K562 (cell line): Measurements from ENCODE around the gene CR2. TPM values are rescaled to one million over a fixed set of nuclear protein-coding genes. Genes with fewer than 3 reads are reported as not detected.

Experiments used
- AFF1 ChIP-seq, 2 experiments: fragments of 450-650 bp; IDR thresholded peaks; 2 replicates each; pipeline ENCODE4 v1.6.1; 2018; ENCODE audit warnings: mild to moderate bottlenecking in 2 of 2, low read depth in 1 of 2; ENCODE audit not compliant: partially characterized antibody in 2 of 2
- ARHGAP35 ChIP-seq: fragments of 450-650 bp; IDR thresholded peaks from 2 replicates; pipeline ENCODE4 v1.6.1; 2018; ENCODE audit not compliant: partially characterized antibody
- CBX8 ChIP-seq: fragments of 200-600 bp; sonication (generic); IDR thresholded peaks from 2 replicates; pipeline ENCODE4 v1.6.1; 2012; ENCODE audit warnings: borderline replicate concordance, mixed run types, low read depth, mild to moderate bottlenecking, moderate library complexity, mixed read lengths, low read length, control low read depth, inconsistent platforms; ENCODE audit not compliant: poor library complexity, severe bottlenecking; ENCODE audit errors: extremely low read depth
- CEBPZ ChIP-seq: fragments of 150-350 bp; IDR thresholded peaks from 2 replicates; pipeline ENCODE4 v1.6.1; 2014; ENCODE audit warnings: low read depth, mild to moderate bottlenecking, low read length, borderline replicate concordance
- HMGN3 ChIP-seq: IDR thresholded peaks from 2 replicates; pipeline ENCODE4 v1.6.1; 2011; ENCODE audit warnings: borderline replicate concordance, low read depth, mild to moderate bottlenecking, mixed read lengths, low read length; ENCODE audit not compliant: insufficient read length; ENCODE audit errors: extremely low read depth
- MNT ChIP-seq, 2 experiments: fragments of 450-650 bp; conservative IDR thresholded peaks; 2 replicates each; pipeline ENCODE4 v1.6.1; 2017; ENCODE audit warnings: mild to moderate bottlenecking in 2 of 2, moderate library complexity in 2 of 2
- PHB ChIP-seq: fragments of 250-450 bp; sonication (Bioruptor Pico); IDR thresholded peaks from 2 replicates; pipeline ENCODE4 v1.5.0; 2021
- PTBP1 ChIP-seq: fragments of 200-400 bp; formaldehyde crosslinking; IDR thresholded peaks from 2 replicates; pipeline ENCODE4 v1.6.1; 2017; ENCODE audit warnings: low read depth, low read length
- RFX1 ChIP-seq: fragments of 450-650 bp; IDR thresholded peaks from 2 replicates; pipeline ENCODE4 v1.6.1; 2016; ENCODE audit warnings: mild to moderate bottlenecking, moderate library complexity
- SRSF9 ChIP-seq: fragments of 200-400 bp; formaldehyde crosslinking; IDR thresholded peaks from 2 replicates; pipeline ENCODE4 v1.6.1; 2017; ENCODE audit warnings: low read depth, low read length, borderline replicate concordance
- TCF15 ChIP-seq: fragments of 250-450 bp; sonication (Bioruptor Pico); IDR thresholded peaks from 2 replicates; pipeline ENCODE4 v1.8.0; 2022; ENCODE audit warnings: moderate library complexity, mild to moderate bottlenecking, inconsistent platforms
- YBX1 ChIP-seq: fragments of 450-650 bp; IDR thresholded peaks from 2 replicates; pipeline ENCODE4 v1.7.1; 2016; ENCODE audit warnings: mild to moderate bottlenecking
- ZC3H8 ChIP-seq: fragments of 450-650 bp; IDR thresholded peaks from 2 replicates; pipeline ENCODE4 v1.6.1; 2017
- polyA plus RNA-seq, 8 experiments: library from polyadenylated mRNA; depleted of rRNA in 4 of 8; stranded (reverse) in 5 of 8; unstranded in 3 of 8; fragments of >200 nt; fragmentation: Nextera tagmentation in 2 of 8; fragmentation: Illumina TruSeq in 1 of 8; extraction: Ambion mirVana in 2 of 8; extraction: Trizol in 1 of 8; gene quantifications; 2 replicates each; pipeline versions ENCODE4 v1.2.1 to v1.2.3, GENCODE V29; 2011 to 2014; ENCODE audit warnings: inconsistent platforms in 1 of 8, missing spikeins in 1 of 8
- total RNA-seq, 7 experiments: library from RNA; depleted of rRNA in 6 of 7; stranded (reverse); fragments of >200 nt in 6 of 7; fragmentation: Illumina TruSeq in 2 of 7; extraction: Trizol in 2 of 7; gene quantifications; 2 replicates each; pipeline versions ENCODE4 v1.2.1 to v1.2.3, GENCODE V29; 2011 to 2021; ENCODE audit warnings: low replicate concordance in 1 of 7

CR2 gene
- total and polyA plus RNA-seq, 9 of the 15 experiments (the other 6 are each of a cell fraction or from before 2014, with no cell fraction given), result 0.07 to 0.67 (median 0.37) TPM

GRCh38 chr1:207404849-207405525 lies 49.1 kb upstream of the CR2 start (continued):
- no peak for TF ChIP-seq CEBPZ
- no peak for TF ChIP-seq ARHGAP35
- TF ChIP-seq TCF15 (CRISPR knock-in tag), result no peak
- 0 out of 4 replicates have a peak, but pooled peaks of 1 of the 2 experiments have one; percentile 18 for TF ChIP-seq MNT (conservative IDR thresholded peaks at IDR 0.05)
- no peak for TF ChIP-seq ZC3H8
- no peak for TF ChIP-seq SRSF9
- TF ChIP-seq AFF1 (IDR thresholded peaks at IDR 0.05; ENCODE audit: low read depth in 1 of 2, partially characterized antibody in 2 of 2), result no peak
- TF ChIP-seq HMGN3, result no peak
- no peak for TF ChIP-seq PTBP1
- no peak for TF ChIP-seq PHB (CRISPR knock-in tag)
- no peak for TF ChIP-seq YBX1
- peak; percentile 17 for TF ChIP-seq RFX1
- no peak for TF ChIP-seq CBX8
